Liver (tissue), 3 donors: Measurements from ENCODE around the gene XK.

Experiments
- EGR1 ChIP-seq, 2 donors: IDR thresholded peaks; 2 replicates each; pipeline ENCODE4 v1.6.1; 2016 to 2018; ENCODE audit warnings: antibody characterized with exemption in 2 of 2, low read depth in 2 of 2
- GABPA ChIP-seq, 2 donors: IDR thresholded peaks in 1 of 2; conservative IDR thresholded peaks in 1 of 2; 2 replicates each; pipeline ENCODE4 v1.6.1; 2016; ENCODE audit warnings: antibody characterized with exemption in 2 of 2, mild to moderate bottlenecking in 1 of 2, moderate library complexity in 1 of 2
- JUND ChIP-seq, 2 donors: IDR thresholded peaks; 2 replicates each; pipeline ENCODE4 v1.6.1; 2016; ENCODE audit warnings: antibody characterized with exemption in 2 of 2
- RAD21 ChIP-seq, 2 donors: IDR thresholded peaks; 2 replicates each; pipeline ENCODE4 v1.6.1; 2016; ENCODE audit warnings: antibody characterized with exemption in 2 of 2, mild to moderate bottlenecking in 2 of 2
- RXRA ChIP-seq, 2 donors: IDR thresholded peaks; 2 replicates each; pipeline ENCODE4 v1.6.1; 2017 to 2018; ENCODE audit warnings: antibody characterized with exemption in 2 of 2, mild to moderate bottlenecking in 1 of 2
- SP1 ChIP-seq: IDR thresholded peaks from 2 replicates; pipeline ENCODE4 v1.6.1; 2018; ENCODE audit warnings: antibody characterized with exemption, mild to moderate bottlenecking
- TAF1 ChIP-seq: conservative IDR thresholded peaks from 2 replicates; pipeline ENCODE4 v1.6.1; 2016; ENCODE audit warnings: antibody characterized with exemption, mild to moderate bottlenecking
- YY1 ChIP-seq: IDR thresholded peaks from 2 replicates; pipeline ENCODE4 v1.6.1; 2016; ENCODE audit warnings: antibody characterized with exemption, mild to moderate bottlenecking
- TF ChIP-seq, protein P1 (sequence below): IDR thresholded peaks from 2 replicates; pipeline ENCODE4 v1.6.1; 2016; ENCODE audit warnings: antibody characterized with exemption, mild to moderate bottlenecking
- TF ChIP-seq, protein P2 (sequence below): fragments of 150-350 bp; IDR thresholded peaks from 2 replicates; pipeline ENCODE4 v1.5.1; 2017; ENCODE audit warnings: improper control_type of control experiment, low read depth, low read length; ENCODE audit not compliant: missing input control
- TF ChIP-seq, protein P3 (sequence below): IDR thresholded peaks from 2 replicates; pipeline ENCODE4 v1.6.1; 2016; ENCODE audit warnings: antibody characterized with exemption
- TF ChIP-seq, protein P4 (sequence below): IDR thresholded peaks from 2 replicates; pipeline ENCODE4 v1.6.1; 2016; ENCODE audit warnings: antibody characterized with exemption
- TF ChIP-seq, protein P5 (sequence below): IDR thresholded peaks from 2 replicates; pipeline ENCODE4 v1.6.1; 2016; ENCODE audit warnings: antibody characterized with exemption
- donor health status: healthy.
- donor health status: healthy.

DNA sequence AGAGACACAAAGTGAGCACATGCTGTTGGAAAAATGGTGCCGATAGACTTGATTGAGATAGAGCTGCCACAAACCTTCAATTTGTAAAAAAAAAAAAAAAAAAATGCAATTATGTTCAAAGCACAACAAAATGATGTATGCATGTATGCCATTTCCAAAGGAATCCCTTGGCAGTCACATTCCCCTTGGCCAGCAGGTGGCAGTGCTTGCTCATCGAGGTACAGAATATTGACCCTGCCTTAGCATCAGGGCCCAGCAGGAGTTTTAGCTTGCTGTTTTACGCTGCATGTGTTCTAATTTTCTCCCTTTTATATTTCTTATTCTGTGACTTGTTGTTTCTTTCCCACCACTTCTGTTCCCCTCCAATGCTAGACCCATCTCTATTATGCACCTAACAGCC is 59.8 kb downstream of the XK start:
- TF ChIP-seq, protein P1, sequence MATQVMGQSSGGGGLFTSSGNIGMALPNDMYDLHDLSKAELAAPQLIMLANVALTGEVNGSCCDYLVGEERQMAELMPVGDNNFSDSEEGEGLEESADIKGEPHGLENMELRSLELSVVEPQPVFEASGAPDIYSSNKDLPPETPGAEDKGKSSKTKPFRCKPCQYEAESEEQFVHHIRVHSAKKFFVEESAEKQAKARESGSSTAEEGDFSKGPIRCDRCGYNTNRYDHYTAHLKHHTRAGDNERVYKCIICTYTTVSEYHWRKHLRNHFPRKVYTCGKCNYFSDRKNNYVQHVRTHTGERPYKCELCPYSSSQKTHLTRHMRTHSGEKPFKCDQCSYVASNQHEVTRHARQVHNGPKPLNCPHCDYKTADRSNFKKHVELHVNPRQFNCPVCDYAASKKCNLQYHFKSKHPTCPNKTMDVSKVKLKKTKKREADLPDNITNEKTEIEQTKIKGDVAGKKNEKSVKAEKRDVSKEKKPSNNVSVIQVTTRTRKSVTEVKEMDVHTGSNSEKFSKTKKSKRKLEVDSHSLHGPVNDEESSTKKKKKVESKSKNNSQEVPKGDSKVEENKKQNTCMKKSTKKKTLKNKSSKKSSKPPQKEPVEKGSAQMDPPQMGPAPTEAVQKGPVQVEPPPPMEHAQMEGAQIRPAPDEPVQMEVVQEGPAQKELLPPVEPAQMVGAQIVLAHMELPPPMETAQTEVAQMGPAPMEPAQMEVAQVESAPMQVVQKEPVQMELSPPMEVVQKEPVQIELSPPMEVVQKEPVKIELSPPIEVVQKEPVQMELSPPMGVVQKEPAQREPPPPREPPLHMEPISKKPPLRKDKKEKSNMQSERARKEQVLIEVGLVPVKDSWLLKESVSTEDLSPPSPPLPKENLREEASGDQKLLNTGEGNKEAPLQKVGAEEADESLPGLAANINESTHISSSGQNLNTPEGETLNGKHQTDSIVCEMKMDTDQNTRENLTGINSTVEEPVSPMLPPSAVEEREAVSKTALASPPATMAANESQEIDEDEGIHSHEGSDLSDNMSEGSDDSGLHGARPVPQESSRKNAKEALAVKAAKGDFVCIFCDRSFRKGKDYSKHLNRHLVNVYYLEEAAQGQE: no peak
- TF ChIP-seq, protein P2, sequence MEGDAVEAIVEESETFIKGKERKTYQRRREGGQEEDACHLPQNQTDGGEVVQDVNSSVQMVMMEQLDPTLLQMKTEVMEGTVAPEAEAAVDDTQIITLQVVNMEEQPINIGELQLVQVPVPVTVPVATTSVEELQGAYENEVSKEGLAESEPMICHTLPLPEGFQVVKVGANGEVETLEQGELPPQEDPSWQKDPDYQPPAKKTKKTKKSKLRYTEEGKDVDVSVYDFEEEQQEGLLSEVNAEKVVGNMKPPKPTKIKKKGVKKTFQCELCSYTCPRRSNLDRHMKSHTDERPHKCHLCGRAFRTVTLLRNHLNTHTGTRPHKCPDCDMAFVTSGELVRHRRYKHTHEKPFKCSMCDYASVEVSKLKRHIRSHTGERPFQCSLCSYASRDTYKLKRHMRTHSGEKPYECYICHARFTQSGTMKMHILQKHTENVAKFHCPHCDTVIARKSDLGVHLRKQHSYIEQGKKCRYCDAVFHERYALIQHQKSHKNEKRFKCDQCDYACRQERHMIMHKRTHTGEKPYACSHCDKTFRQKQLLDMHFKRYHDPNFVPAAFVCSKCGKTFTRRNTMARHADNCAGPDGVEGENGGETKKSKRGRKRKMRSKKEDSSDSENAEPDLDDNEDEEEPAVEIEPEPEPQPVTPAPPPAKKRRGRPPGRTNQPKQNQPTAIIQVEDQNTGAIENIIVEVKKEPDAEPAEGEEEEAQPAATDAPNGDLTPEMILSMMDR: peak; percentile 87
- TF ChIP-seq, protein P3, sequence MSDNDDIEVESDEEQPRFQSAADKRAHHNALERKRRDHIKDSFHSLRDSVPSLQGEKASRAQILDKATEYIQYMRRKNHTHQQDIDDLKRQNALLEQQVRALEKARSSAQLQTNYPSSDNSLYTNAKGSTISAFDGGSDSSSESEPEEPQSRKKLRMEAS: no peak
- TF ChIP-seq YY1 (no peak), SP1 (no peak), GABPA (IDR thresholded peaks at IDR 0.05 in 1 of 2, conservative IDR thresholded peaks at IDR 0.05 in 1 of 2) (no peak), RAD21 (IDR thresholded peaks at IDR 0.05) (peak; percentile 93 to 96), JUND (IDR thresholded peaks at IDR 0.05) (no peak), TAF1 (no peak), EGR1 (IDR thresholded peaks at IDR 0.05; ENCODE audit: low read depth in 2 of 2) (no peak), RXRA (IDR thresholded peaks at IDR 0.05) (peak in 1 of 2 donors; percentile 8)
- TF ChIP-seq, protein P4, sequence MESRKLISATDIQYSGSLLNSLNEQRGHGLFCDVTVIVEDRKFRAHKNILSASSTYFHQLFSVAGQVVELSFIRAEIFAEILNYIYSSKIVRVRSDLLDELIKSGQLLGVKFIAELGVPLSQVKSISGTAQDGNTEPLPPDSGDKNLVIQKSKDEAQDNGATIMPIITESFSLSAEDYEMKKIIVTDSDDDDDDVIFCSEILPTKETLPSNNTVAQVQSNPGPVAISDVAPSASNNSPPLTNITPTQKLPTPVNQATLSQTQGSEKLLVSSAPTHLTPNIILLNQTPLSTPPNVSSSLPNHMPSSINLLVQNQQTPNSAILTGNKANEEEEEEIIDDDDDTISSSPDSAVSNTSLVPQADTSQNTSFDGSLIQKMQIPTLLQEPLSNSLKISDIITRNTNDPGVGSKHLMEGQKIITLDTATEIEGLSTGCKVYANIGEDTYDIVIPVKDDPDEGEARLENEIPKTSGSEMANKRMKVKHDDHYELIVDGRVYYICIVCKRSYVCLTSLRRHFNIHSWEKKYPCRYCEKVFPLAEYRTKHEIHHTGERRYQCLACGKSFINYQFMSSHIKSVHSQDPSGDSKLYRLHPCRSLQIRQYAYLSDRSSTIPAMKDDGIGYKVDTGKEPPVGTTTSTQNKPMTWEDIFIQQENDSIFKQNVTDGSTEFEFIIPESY: no peak
- TF ChIP-seq, protein P5, sequence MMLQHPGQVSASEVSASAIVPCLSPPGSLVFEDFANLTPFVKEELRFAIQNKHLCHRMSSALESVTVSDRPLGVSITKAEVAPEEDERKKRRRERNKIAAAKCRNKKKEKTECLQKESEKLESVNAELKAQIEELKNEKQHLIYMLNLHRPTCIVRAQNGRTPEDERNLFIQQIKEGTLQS: no peak
